Muscle of arm (tissue), 12 donors: ENCODE measurements around the gene EMID1. TPM values are rescaled to one million over a fixed set of nuclear protein-coding genes. Genes with fewer than 3 reads are reported as not detected.

ENCODE experiments used
- polyA plus RNA-seq, 12 donors: library from polyadenylated mRNA; unstranded; fragments of 120-200 nt; gene quantifications; one replicate each; pipeline ENCODE4 v1.2.1, GENCODE V29; 2013; ENCODE audit not compliant: insufficient read length in 12 of 12

Gene EMID1
- polyA plus RNA-seq, 12 donors = 4.9 to 18.2 (median 6.6) TPM; not detected in 1

Other genes starting within 250 kb of the EMID1 start
- 1 to 10 TPM in 10 of 12 donors, not detected in 2; 1.2 to 3.6 (median 2.0) TPM for gene C22orf31, start 144.1 kb upstream of the EMID1 start, polyA plus RNA-seq
- 100 to 1,000 TPM in 2 of 12 donors, 10 to 100 TPM in 9, not detected in 1; 65.7 to 117 (median 83.6) TPM for gene KREMEN1, start 132.9 kb upstream of the EMID1 start, polyA plus RNA-seq
- gene RHBDD3, start 62.1 kb downstream of the EMID1 start, polyA plus RNA-seq = 10 to 100 TPM in 11 of 12 donors, not detected in 1; 17.8 to 55.0 (median 20.3) TPM
- 100 to 1,000 TPM in 11 of 12 donors, not detected in 1; 138 to 365 (median 171) TPM for gene EWSR1, start 62.4 kb downstream of the EMID1 start, polyA plus RNA-seq
- 10 to 100 TPM in 6 of 12 donors, 1 to 10 TPM in 5, not detected in 1; 6.4 to 21.8 (median 10.4) TPM for gene GAS2L1, start 100.8 kb downstream of the EMID1 start, polyA plus RNA-seq
- gene RASL10A, start 109.8 kb downstream of the EMID1 start, polyA plus RNA-seq = 1 to 10 TPM in 10 of 12 donors, not detected in 2; 1.2 to 2.5 (median 1.8) TPM
- 10 to 100 TPM in 11 of 12 donors, not detected in 1; 20.6 to 35.7 (median 24.2) TPM for gene AP1B1, start 182.7 kb downstream of the EMID1 start, polyA plus RNA-seq
- gene RFPL1, start 232.7 kb downstream of the EMID1 start, polyA plus RNA-seq = under 1 TPM in 6 of 12 donors, not detected in 6; 0.09 to 0.52 (median 0.25) TPM